M059J (cell line): Measurements from ENCODE around the gene OTUD5. TPM values are rescaled to one million over a fixed set of nuclear protein-coding genes. Genes with fewer than 3 reads are reported as not detected.
"Not testable (repeated sequence)": the region's sequence is repeated elsewhere in the genome, so short reads cannot be mapped to it uniquely, and the experiment has no call there.

ENCODE experiments used
- DNase-seq: peaks from one replicate; pipeline ENCODE4 v3.0.0-alpha.2; 2012; ENCODE audit warnings: low read depth
- total RNA-seq: library from RNA; depleted of rRNA; stranded (reverse); fragments of >200 nt; shearing (Covaris generic); gene quantifications from 2 replicates; pipeline ENCODE4 v1.2.3, GENCODE V29; 2014; rRNA removed

The OTUD5 gene, protein sequence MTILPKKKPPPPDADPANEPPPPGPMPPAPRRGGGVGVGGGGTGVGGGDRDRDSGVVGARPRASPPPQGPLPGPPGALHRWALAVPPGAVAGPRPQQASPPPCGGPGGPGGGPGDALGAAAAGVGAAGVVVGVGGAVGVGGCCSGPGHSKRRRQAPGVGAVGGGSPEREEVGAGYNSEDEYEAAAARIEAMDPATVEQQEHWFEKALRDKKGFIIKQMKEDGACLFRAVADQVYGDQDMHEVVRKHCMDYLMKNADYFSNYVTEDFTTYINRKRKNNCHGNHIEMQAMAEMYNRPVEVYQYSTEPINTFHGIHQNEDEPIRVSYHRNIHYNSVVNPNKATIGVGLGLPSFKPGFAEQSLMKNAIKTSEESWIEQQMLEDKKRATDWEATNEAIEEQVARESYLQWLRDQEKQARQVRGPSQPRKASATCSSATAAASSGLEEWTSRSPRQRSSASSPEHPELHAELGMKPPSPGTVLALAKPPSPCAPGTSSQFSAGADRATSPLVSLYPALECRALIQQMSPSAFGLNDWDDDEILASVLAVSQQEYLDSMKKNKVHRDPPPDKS
- total RNA-seq, result 27.3 and 54.4 TPM in 2 replicates

DNA sequence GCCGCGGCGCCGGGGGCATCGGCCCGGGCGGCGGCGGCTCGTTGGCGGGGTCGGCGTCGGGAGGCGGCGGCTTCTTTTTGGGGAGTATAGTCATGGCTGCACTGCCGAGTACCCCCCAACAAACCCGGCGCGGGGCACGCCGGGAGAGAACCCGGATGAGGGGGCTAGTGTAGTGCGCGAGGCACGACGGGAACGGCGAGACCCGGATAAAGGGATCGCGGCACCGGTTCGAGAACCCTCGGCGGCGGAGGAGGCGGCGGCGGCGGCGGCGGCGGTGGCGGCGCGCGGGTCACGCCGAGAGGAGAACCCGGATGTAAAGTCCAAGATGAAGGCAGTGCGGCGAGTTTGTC, at the start of gene OTUD5:
TSS of gene OTUD5 (minus strand) at position 131 of the 350 bp plus-strand sequence. CDS start at position 94, 37 bp downstream.
- no peak for DNase-seq

DNA sequence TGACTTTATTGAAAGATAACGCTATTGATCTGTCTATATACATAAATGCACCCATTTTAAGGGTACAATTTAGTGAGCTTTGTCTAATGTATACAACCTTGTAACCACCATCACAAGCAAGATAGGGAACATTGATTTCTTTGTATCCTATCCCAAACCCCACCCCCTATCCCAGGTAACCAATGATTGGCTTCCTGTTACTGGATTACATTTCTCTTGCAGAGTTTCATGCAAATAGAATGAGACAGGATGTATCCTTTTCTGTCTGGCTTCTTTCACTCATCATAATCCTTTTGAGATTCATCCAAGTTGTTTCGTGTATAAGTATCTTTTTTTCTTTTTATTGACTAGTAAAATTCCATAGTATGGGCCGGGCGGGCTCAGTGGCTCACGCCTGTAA, 46.3 kb upstream of the OTUD5 start:
- no peak for DNase-seq

DNA sequence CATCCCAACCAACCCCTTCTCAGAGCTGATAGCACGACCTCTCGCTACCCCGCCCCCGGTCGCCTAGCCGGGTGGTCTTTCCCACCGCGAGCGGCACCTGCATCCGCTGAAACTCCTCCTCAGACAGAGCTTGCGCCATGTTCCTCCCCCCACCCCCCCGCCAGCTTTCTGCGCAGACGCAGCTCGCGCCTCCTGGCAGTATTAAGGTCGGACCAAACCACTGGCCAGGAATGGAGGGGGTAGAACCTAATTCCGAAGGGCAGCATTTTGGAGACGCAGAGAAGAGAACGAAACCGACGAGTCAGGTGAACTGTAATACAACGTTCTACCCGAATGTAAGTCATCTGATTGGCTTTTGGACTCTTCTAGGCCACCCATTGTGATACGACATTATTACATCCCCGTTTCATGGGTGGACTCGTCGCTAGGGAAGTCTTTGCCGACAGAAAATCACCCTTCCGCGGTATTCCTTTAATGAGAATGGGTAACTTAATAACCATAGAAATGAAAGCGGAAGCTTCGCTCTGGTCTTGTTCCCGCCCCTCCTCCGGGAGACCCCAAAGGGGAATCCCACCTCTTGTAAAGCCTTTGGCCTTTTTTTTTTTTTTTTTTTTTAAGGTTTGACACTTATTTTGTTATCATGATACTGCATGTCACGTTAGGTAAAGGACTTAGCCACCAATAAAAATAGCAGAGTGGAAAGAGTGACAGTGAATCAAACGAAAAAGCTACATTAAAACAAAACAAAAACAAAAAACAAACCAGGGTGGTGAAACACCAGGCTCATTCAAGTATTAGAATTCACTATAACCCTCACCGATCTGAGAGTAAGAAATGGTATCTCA, 44.9 kb upstream of the OTUD5 start, which contains the start of gene GRIPAP1:
TSS of gene GRIPAP1 (minus strand) at position 174 of the 845 bp plus-strand sequence. CDS start at position 139, 35 bp downstream.
- peak; percentile 93 for DNase-seq

DNA sequence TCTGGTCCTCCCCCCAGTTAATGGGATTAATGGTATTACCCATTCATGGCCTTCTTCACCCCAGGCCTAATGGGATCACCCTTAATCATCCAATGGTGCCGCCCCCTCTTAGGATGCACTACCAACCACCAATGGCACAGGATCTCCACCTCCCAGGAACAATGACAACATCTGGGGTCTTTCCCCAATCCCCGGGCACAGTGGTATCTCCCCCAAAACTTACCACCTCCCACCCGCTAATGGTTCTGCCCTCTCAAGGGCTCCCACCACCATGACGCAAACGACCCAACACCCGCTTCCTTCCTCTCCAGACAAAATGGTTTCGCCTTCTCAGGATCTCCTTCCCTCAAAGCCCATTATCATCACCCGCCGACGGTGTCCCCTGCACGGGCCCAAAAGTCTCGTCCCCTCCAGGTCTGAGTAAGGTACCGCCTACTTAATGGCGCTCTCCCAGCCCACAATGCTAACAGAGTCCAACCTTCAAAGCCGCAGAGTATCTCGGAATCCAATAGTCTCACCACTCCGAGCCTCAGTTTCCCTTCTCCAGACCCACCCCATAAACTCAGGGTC, 44.2 kb upstream of the OTUD5 start:
- peak; percentile 45 for DNase-seq

DNA sequence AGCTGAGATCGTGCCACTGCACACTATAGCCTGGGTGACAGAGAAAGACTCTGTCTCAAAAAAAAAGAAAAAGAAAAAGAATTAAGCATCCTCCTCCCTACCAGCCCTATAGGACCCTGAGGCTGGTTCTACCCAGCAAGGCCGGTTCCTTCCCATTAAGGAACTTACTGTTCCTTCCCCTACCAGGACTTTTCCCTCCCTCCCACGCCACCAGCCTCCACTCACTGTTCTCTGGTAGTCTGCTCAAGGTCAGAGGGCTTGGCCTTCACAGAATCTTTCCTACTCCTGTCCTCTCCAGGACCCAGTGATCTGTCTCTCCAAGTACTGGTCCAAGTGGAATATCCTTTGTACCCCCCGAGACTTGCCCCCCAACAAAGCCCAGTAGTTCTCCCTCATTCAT, 43.2 kb upstream of the OTUD5 start:
- no peak for DNase-seq

DNA sequence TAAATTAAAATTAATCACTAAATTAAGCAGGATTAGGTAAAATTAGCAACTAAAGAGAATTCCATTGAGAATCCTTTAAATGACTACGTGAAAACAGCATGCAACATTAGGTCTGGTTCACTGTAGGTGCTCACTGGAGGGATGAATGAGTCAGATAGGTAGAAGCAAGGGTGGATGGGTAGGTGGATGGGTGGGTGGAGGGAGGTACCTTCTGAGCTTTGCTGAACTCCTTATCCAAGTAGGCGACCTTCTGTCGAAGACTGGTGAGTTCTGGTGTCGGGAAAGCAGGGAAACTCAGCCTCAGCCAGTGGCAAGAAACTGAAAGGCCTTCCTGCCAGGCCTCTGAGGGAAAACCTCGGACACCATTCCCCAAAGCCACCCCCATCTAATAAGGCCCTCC, 41.6 kb upstream of the OTUD5 start:
- no peak for DNase-seq

DNA sequence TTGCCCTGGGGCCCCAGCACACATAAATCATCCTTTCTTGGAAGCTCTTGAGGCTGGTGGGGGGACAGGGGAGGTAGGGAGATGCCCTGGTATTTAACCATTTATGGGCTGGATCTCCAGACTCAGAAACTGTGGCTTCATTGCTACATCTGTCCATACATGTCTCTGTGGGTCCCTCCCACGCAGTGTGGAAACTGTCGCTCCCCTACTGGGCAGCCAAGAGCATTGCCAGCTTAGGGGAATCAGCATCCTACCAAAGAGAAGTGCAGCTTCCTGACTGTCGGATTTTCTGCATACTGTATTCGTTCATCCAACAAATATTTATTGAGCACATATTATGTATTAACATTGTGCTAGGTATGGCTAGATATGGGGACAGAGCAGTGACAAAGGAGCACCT, 41.0 kb upstream of the OTUD5 start:
- no peak for DNase-seq

DNA sequence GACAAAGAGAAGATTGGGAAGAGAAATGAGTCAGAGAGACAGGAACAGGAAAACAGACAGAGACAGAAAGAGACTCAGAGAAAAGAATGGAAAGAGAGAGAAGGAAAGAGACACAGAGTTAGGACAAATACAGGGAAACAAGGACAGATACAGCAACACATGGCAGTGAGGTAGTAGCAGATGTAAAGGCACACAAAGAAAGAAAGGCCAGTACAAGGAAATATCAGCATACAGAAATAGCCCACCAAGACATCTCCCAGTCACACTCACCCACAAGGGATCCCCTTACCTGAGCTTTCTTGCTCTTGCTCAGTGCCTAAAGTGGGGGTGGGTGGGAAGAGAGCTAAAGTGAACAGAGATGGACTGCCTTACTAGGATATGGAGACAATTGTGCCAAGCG, 40.5 kb upstream of the OTUD5 start:
- DNase-seq, result no peak

DNA sequence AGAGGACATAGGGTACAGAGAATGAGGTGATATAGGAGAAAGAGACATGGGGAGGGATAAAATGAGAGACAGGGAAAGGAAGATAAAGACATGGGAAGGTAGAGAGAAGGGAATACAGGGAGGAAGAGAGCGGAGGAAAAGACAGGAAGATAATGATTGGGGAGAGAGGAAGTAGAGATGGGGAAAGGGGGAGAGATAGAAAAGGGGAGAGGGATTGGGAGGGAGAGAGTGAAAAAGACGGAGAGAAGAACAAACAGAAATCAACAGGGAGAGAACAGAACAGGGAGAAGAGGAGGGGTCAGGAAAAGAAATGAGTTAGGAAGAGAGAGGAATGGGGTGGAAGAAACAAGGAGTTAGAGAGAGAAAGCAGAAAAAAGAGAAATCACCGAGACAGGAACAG, 40.0 kb upstream of the OTUD5 start:
- DNase-seq, result no peak

DNA sequence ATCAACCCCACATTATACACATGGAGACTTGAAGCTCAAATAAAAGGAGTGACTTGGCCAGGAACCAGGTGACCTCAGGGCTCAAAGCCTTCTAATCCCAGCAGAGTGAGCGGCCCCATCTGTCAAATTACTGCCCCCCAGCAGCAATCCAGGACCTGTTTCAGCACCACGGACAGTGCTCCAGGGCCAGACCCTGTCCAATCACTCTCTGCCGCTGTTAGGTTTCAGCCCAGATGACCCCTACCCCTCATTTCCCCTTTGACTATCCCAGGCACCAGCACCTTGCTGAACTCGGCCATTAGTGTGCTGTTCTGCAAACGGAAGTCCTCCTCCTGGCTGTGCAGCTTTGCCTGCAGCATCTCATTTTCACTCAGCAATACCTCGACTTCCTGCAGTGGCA, 39.6 kb upstream of the OTUD5 start:
- no peak for DNase-seq

DNA sequence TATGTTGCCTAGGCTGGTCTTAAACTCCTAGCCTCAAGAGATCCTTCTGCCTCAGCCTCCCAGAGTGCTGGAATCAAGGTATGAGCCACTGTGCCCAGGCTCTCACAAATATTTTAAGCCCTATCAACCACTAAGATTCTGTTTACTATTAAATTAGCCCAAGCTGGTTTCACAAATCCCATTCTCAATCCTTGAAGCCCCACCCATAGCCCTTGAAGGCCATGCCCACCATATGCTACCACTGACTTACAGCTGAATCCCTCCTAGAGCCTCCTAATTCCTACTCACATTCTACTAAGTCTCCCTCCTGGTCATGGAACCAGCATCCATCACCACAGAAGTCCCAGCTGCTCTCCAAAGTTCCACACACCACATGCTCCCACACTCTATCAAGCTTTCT, 34.9 kb upstream of the OTUD5 start:
- no peak for DNase-seq

DNA sequence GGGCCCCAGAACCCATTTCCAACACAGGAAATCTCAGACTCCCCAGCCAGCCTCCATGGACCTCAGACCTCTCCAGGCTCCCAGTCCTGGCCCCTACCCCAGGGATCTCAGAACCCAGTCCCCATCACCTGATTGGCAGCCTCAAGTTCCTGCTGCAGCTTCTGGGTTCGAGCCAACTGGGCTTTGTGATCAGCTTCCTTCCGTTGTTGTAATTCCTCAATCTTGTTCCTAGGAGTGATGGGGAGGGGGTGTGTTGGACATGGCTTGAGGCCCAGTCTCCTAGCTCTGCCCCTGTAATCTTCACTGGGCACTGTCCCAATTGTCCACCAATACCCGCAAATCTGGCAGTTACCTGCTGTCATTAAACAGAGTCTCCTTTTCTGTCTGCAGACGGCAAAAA, 32.1 kb upstream of the OTUD5 start:
- no peak for DNase-seq

DNA sequence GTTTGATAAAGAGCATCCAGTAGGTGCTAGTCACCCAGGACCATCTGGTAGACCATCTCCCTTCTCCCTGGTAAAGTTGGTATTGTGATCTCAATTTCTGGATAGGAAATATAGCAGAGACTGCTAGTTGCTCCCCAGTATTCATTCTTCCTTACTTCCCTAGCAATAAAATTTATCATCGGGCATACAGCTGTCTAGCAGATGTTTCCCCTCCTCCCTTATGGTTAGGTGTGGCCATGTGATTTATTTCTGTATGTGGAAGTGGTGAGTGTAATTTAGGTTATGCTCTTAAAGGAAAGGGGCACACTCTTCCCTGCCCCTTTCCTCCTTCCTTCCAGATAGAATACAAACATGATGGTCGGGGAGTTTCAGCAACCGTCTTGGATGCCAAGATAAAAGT, 26.5 kb upstream of the OTUD5 start:
- DNase-seq, result no peak

DNA sequence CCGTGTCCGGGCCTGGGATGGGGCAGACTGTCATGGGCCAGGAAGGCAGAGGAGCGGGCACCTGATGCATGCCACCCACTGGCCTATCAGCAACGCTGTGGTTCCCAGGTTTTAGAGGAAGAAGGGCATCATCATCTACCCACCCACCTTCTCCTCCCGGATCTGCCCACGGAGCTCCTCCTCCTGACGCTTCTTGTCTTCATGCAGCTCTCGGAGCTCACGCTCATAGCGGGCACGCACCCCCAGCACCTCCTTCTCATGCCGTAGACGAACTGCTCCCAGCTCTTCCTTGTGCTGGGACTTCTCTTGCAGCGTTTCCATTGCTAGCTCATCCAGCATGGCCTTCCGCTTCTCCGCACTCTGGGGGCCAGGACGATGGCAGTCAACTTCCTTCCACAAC, 25.7 kb upstream of the OTUD5 start:
- DNase-seq, result no peak

DNA sequence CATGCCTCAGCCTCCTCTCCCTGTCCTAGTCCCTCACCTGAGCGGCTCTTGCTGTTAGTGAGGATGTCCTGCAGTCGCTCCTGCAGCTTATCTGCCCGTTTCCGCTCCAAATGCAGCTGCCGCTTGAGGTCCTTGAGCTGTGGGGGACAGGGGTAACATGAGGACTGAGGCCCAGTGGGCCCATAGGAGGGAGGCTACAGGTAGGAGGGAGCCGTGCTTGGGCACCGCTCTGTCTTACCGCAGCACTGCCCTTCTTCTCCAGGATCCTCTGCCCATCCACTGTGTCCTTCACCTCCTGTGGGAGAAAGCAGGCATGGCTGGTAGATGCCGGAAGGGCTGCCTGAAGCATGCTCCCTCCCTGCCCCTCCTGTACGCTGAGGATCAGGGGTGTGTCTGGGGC, 23.8 kb upstream of the OTUD5 start:
- DNase-seq, result no peak

DNA sequence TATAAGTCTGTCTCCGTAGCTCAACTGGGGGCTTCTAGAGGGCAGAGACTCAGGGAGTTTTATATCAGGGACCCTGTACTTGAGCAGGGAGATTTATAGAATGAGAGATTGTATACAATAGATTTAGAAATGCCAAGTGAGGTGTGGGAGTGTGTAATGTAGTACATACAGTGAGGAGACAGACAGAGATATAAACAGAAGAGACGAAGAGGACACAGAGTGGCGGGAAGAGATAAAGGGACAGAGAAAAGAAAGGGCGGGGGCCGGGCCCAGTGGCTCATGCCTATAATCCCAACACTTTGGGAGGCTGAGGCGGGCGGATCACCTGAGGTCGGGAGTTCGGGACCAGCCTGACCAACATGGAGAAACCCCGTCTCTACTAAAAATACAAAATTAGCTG, 22.9 kb upstream of the OTUD5 start:
- DNase-seq, result not testable (repeated sequence)

DNA sequence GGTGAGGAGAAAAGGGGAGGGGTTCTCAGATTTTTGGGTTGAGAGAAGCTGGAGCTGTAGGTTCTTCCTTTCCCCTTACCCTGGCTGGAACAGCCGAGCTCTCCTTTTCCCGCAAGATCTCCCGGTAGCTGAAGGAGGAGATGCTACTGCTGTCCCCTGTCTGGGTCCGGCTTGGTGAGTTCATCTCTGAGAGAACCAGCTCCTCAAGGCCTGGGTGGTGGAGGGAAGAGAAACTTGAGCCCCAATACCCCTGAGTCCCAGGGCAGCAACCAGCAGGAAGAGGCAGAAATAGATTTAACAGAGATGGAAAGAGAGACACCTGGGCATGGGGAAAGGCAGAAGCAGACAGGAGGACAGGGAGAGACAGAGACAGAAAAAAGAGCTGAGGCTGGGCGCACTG, 20.8 kb upstream of the OTUD5 start:
- no peak for DNase-seq

DNA sequence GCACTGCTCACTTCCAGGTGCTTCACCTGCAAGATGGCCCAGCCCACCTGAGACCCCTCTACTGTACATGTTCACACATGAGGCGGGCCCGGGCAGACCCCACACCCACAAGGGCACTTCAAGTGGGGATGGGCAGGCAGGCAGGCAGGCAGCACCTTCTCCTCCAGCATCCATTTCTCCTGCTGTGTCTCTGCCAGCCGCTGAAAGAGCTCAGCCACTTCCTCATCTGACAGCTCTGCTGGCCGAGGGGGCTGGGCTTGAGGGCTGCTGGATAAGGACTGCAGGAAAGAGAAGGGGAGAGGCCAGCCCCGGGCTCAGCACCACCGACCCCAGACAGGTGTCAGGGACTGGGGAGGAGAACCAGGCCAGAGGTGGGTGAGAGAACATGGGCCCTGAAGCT, 18.7 kb upstream of the OTUD5 start:
- no peak for DNase-seq

DNA sequence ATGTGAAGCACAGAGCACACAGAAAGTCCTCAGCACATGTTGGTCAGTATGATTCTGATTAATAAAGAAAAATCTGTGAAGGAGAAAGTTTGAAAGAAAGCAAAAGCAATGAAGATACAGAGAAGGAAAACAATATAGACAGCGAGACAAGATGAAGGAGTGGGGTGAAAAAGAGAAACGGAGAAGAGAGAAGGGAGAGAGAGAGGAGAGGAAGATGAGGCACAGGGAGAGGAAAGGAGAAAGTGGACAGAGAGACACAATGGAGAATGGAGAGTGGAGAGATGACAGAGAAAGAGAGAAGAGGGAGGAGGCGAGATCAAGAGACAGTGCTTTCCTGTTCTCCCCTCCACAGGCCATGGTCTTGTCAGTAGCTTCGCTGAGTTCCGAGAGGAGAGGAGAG, 18.1 kb upstream of the OTUD5 start:
- no peak for DNase-seq

DNA sequence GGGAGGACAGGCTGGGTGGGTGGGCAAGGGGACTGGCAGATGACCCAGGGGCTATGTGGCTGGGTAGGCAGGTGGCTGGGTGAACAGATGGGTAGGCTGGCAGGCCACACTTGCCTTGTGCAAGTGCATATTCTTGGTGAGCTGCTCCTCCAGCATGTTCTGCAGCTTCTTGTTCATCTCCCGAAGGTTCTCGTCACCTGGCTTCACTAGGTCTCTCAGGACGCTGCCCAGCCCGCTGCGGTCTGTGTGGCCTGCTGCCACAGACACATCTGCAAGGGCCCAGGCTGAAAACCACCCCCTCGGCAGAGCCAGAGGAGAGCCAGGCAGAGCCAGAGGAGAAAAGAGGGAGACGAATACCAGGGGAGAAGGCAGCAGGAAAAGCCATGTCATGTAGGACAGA, 17.6 kb upstream of the OTUD5 start:
- no peak for DNase-seq

DNA sequence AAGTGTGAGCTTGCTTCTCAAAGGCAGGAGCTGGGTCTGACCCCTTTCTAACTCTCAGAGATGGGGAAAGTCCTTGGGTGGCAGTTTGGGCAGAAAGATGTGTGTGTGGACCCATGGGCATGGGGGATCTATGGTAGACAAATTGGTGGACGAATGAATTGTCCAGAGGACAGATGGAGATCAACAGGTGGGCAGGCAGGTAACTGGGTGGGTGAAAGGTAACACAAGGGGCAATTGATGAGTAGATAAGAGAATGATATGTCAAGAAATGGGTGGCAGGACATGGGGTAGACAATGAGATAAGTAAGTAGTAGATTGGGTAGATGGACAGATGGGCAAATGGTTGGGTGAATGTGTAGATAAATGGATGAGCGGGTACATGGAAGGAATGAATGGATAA, 17.2 kb upstream of the OTUD5 start:
- no peak for DNase-seq

DNA sequence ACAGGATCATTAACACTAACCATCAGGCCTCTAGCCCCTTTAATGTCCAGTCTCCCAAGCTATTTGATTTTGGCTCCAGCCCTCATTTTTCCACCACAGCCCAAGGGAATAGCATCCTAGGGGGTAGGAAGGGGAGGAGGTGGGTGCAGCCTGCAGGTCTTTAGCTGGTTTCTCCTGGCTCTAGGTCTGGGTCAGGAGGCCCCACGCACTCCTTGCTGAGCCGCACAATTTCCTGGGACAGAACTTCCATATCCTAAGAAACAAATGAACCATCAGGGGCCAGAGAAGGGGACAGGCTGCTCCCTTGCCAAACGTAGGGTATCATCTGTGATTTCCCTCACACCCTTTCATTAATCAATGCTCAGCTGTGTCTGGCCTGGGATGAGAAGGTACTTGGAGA, 16.6 kb upstream of the OTUD5 start:
- no peak for DNase-seq
